SU-DHL-6 (cell line): ENCODE results near the gene ERBB2.

ENCODE experiments used
- CTCF ChIP-seq: fragments of 200-600 bp; sonication (generic); IDR thresholded peaks from one replicate; pipeline ENCODE4 v1.5.1; 2017; ENCODE audit warnings: antibody characterized with exemption, mild to moderate bottlenecking, low read length, moderate library complexity; ENCODE audit not compliant: insufficient read depth, poor library complexity, severe bottlenecking
- EZH2phosphoT487 ChIP-seq: fragments of 200-600 bp; sonication (generic), shearing (Covaris generic); conservative IDR thresholded peaks from 2 replicates; pipeline ENCODE4 v1.6.1; 2018; ENCODE audit warnings: mild to moderate bottlenecking, antibody characterized with exemption, low read length, moderate library complexity, mixed read lengths

GRCh38 chr17:39765175-39765574 lies 65.3 kb downstream of the ERBB2 start:
- TF ChIP-seq CTCF = no peak
- TF ChIP-seq EZH2phosphoT487 = no peak
